ENCODE results near the gene TTI1.

TTI1 gene

GRCh38 chr20:37945091-37945547 lies 88.1 kb downstream of the TTI1 start:
- no peak for ATAC-seq
- TF ChIP-seq PPARA (CRISPR knock-in tag; IDR thresholded peaks at IDR 0.05; ENCODE audit: borderline replicate concordance) = no peak
- no peak for TF ChIP-seq TOX (CRISPR knock-in tag; IDR thresholded peaks at IDR 0.05; ENCODE audit: borderline replicate concordance)
- TF ChIP-seq ZNF70 (CRISPR knock-in tag; IDR thresholded peaks at IDR 0.05) = no peak
- no peak for TF ChIP-seq ESRRG (CRISPR knock-in tag; IDR thresholded peaks at IDR 0.05)
- no peak for TF ChIP-seq ZFP30 (CRISPR knock-in tag; IDR thresholded peaks at IDR 0.05)
- no peak for TF ChIP-seq PATZ1 (CRISPR knock-in tag; IDR thresholded peaks at IDR 0.05; ENCODE audit: borderline replicate concordance)
- TF ChIP-seq, protein P1, sequence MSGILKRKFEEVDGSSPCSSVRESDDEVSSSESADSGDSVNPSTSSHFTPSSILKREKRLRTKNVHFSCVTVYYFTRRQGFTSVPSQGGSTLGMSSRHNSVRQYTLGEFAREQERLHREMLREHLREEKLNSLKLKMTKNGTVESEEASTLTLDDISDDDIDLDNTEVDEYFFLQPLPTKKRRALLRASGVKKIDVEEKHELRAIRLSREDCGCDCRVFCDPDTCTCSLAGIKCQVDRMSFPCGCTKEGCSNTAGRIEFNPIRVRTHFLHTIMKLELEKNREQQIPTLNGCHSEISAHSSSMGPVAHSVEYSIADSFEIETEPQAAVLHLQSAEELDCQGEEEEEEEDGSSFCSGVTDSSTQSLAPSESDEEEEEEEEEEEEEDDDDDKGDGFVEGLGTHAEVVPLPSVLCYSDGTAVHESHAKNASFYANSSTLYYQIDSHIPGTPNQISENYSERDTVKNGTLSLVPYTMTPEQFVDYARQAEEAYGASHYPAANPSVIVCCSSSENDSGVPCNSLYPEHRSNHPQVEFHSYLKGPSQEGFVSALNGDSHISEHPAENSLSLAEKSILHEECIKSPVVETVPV (CRISPR knock-in tag; IDR thresholded peaks at IDR 0.05) = no peak
- TF ChIP-seq OSR1 (CRISPR knock-in tag; IDR thresholded peaks at IDR 0.05) = no peak
- no peak for TF ChIP-seq BACH2 (CRISPR knock-in tag; IDR thresholded peaks at IDR 0.05; ENCODE audit: borderline replicate concordance)
- no peak for TF ChIP-seq TCF4 (CRISPR knock-in tag; IDR thresholded peaks at IDR 0.05; ENCODE audit: borderline replicate concordance)
- no peak for TF ChIP-seq CREB5 (CRISPR knock-in tag; IDR thresholded peaks at IDR 0.05; ENCODE audit: low read depth)
- no peak for TF ChIP-seq ARNTL (CRISPR knock-in tag; IDR thresholded peaks at IDR 0.05; ENCODE audit: borderline replicate concordance, low read depth)
- TF ChIP-seq SNAI2 (CRISPR knock-in tag; IDR thresholded peaks at IDR 0.05) = no peak

DNA sequence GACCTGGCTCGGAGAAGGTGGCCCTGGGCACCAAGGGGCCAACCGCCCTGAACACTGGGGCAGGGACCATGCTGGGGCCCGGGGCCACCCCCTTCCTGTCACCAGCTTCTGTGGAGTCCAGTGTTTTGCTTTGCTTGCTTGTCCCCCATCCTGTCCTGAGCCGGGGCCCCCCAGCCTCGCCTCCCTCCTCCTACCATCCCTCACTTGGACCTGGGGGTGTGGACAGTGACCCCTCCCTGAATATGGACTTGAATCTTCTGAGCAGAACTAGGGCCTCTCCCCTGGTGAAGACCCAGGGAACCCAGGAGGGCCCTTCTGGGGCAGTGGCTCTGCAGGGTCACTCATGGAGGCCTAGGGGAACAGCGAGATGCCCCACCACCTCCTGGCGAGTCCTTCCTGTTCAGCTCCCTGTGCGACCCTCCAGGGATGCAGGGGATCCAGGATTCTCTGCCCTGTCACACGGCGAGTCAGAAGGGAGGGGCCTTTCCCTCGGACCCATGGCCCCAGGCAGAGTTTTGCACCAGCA lies 88.7 kb downstream of the TTI1 start:
- ATAC-seq = no peak
- TF ChIP-seq GLIS3 (CRISPR knock-in tag; IDR thresholded peaks at IDR 0.05) = no peak
- TF ChIP-seq RARB (CRISPR knock-in tag; IDR thresholded peaks at IDR 0.05) = no peak
- TF ChIP-seq TOX (CRISPR knock-in tag; IDR thresholded peaks at IDR 0.05; ENCODE audit: borderline replicate concordance) = no peak
- TF ChIP-seq SNAI2 (CRISPR knock-in tag; IDR thresholded peaks at IDR 0.05) = no peak
- no peak for TF ChIP-seq OSR1 (CRISPR knock-in tag; IDR thresholded peaks at IDR 0.05)
- no peak for TF ChIP-seq TCF4 (CRISPR knock-in tag; IDR thresholded peaks at IDR 0.05; ENCODE audit: borderline replicate concordance)
- no peak for TF ChIP-seq BACH2 (CRISPR knock-in tag; IDR thresholded peaks at IDR 0.05; ENCODE audit: borderline replicate concordance)
- TF ChIP-seq PATZ1 (CRISPR knock-in tag; IDR thresholded peaks at IDR 0.05; ENCODE audit: borderline replicate concordance) = no peak
- no peak for TF ChIP-seq CREB5 (CRISPR knock-in tag; IDR thresholded peaks at IDR 0.05; ENCODE audit: low read depth)
- TF ChIP-seq ARNTL (CRISPR knock-in tag; IDR thresholded peaks at IDR 0.05; ENCODE audit: borderline replicate concordance, low read depth) = no peak

- no peak for ATAC-seq
- TF ChIP-seq BACH2 (CRISPR knock-in tag; IDR thresholded peaks at IDR 0.05; ENCODE audit: borderline replicate concordance) = no peak
- TF ChIP-seq ZNF8 (CRISPR knock-in tag; IDR thresholded peaks at IDR 0.05) = no peak
- no peak for TF ChIP-seq SNAI2 (CRISPR knock-in tag; IDR thresholded peaks at IDR 0.05)
- no peak for TF ChIP-seq ESRRG (CRISPR knock-in tag; IDR thresholded peaks at IDR 0.05)
- no peak for TF ChIP-seq ZNF70 (CRISPR knock-in tag; IDR thresholded peaks at IDR 0.05)
- no peak for TF ChIP-seq OSR1 (CRISPR knock-in tag; IDR thresholded peaks at IDR 0.05)
- TF ChIP-seq ARNTL (CRISPR knock-in tag; IDR thresholded peaks at IDR 0.05; ENCODE audit: borderline replicate concordance, low read depth) = no peak
- TF ChIP-seq ZC3H10 (CRISPR knock-in tag; IDR thresholded peaks at IDR 0.05) = no peak
- TF ChIP-seq, protein P1 (CRISPR knock-in tag; IDR thresholded peaks at IDR 0.05) = no peak
- TF ChIP-seq PATZ1 (CRISPR knock-in tag; IDR thresholded peaks at IDR 0.05; ENCODE audit: borderline replicate concordance) = no peak
- TF ChIP-seq ZFP30 (CRISPR knock-in tag; IDR thresholded peaks at IDR 0.05) = no peak
- no peak for TF ChIP-seq PPARA (CRISPR knock-in tag; IDR thresholded peaks at IDR 0.05; ENCODE audit: borderline replicate concordance)
- no peak for TF ChIP-seq ZFP3 (CRISPR knock-in tag; IDR thresholded peaks at IDR 0.05)
- no peak for TF ChIP-seq RARB (CRISPR knock-in tag; IDR thresholded peaks at IDR 0.05)
These were observed 89.5 kb downstream of the TTI1 start for GRCh38 chr20:37943501-37944455.
